Kidney epithelial cell (primary cell): ENCODE measurements around the gene LRRFIP1. TPM values are rescaled to one million over a fixed set of nuclear protein-coding genes. Genes with fewer than 3 reads are reported as not detected.

ENCODE experiments used
- DNase-seq: peaks from one replicate; pipeline ENCODE4 v3.0.0-alpha.2; 2010; ENCODE audit warnings: low read depth
- H3K27me3 ChIP-seq: 2 replicates; pipeline ENCODE4 v1.6.0; 2011; ENCODE audit warnings: low read length; ENCODE audit not compliant: control insufficient read depth, insufficient read depth
- H3K36me3 ChIP-seq: 2 replicates; pipeline ENCODE4 v1.5.1; 2011; ENCODE audit warnings: low read length; ENCODE audit not compliant: control insufficient read depth, insufficient read depth
- H3K4me3 ChIP-seq: 2 replicates; pipeline ENCODE4 v1.5.1; 2011; ENCODE audit warnings: low read depth, mild to moderate bottlenecking, control low read depth, low read length
- CTCF ChIP-seq: IDR thresholded peaks from 2 replicates; pipeline ENCODE4 v1.5.1; 2011; ENCODE audit warnings: mild to moderate bottlenecking, moderate library complexity, low read length, control low read depth, inconsistent platforms; ENCODE audit not compliant: insufficient read depth, poor library complexity, severe bottlenecking
- total RNA-seq: library from RNA; depleted of rRNA; stranded (reverse); fragments of >200 nt; gene quantifications from 2 replicates; pipeline ENCODE4 v1.2.3, GENCODE V29; 2015

The LRRFIP1 gene
- total RNA-seq, 1 donor from 2014 or later, result 97.5 TPM

DNA sequence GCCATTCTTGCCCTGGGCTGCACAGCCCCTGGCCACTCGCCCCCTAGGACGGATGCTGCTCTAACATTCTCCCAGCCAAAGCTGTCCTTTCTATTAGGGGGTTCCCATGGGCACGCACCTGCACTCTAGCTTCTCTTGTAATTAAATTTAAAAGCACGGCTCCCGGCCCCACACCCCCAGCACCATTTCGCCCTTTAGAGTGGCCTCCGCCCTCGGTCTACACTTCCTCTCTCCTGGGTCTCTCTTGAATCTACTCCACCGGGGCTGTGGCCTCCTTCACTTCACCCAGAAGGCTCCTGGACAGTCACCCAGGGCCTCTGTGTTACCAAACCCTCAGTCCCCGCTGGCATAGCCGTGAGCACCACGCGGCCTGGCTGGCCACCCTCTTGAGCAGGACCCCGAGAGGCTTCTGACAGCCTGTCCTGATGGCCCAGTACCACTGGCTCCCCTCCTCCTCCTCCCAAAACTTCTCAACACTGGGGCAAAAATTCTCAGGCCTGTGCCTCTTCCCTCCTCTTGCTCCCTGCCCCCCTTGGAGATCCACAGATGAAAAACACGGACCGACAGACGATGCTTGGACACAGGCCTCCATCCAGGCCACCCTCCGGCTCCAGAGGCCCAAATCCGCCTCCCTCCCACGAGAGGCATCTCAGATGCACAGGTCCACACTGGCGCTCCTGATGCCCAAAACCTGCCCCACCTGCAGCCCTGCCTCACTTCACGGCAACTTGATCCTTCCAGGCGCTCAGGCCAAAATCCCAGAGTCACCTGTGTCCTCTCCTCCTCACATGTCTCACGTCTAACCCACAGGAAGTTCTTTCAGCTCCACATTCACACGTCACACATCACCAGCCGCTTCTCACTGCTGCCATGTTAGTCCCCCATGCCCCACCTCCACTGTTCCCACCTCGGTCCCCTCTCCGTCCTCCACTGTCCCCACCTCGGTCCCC lies 29.9 kb upstream of the LRRFIP1 start:
- no peak overlapping the region for H3K4me3 ChIP-seq
- DNase-seq, result no peak
- no peaks in the 10 kb centered on the region for H3K36me3 ChIP-seq
- H3K27me3 ChIP-seq, result no peaks in the 10 kb centered on the region
- no peak for TF ChIP-seq CTCF

- no peak for TF ChIP-seq CTCF
- H3K4me3 ChIP-seq, result no peak overlapping the region
- no peaks in the 10 kb centered on the region for H3K27me3 ChIP-seq
- H3K36me3 ChIP-seq, result no peaks in the 10 kb centered on the region
- no peak for DNase-seq
Observed at GRCh38 chr2:237598468-237599208, 28.7 kb upstream of the LRRFIP1 start.

DNA sequence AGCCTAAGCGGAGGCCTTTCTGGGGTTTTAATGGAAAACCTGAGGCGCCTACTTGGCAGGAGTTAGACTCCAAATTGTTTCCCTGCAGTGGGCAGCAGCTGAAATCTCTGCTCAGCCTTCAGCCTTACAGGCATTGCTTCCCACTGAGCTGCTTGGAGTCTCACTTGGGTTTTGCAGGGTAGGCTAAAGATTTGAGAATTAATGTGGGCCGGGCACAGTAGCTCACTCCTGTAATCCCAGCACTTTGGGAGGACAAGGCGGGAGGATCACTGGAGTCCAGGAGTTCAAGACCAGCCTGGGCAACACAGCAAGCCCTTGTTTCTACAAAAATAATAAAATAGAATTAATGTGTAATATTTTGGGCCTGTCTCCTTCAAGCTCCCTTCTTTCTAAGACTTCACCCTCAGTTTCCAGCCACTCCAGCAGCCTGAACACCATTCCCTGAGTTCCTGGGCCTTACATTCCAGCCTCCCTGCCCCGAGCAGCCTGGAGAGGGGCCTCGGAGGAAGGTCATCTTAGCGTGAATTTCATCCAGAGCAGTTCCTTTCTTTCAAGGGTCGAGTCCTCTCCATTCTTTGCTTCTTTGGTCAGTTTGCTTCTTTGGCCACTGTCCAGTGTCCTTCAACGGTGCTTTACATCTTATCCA lies 27.8 kb upstream of the LRRFIP1 start:
- Histone ChIP-seq H3K36me3 (no peaks in the 10 kb centered on the region), H3K27me3 (no peaks in the 10 kb centered on the region), H3K4me3 (no peak overlapping the region)
- no peak for DNase-seq
- TF ChIP-seq CTCF, result no peak

GRCh38 chr2:237600205-237600846 lies 27.1 kb upstream of the LRRFIP1 start:
- H3K4me3 ChIP-seq, result no peak overlapping the region
- no peak for DNase-seq

More at GRCh38 chr2:237600205-237600846, 27.1 kb upstream of the LRRFIP1 start:
- Histone ChIP-seq H3K27me3 (no peaks in the 10 kb centered on the region), H3K36me3 (no peaks in the 10 kb centered on the region)
- peak; percentile 15 for TF ChIP-seq CTCF
